Measurements from ENCODE around the gene TFCP2L1. TPM values are rescaled to one million over a fixed set of nuclear protein-coding genes. Genes with fewer than 3 reads are reported as not detected.

TFCP2L1 gene
- total RNA-seq, 1 experiment from 2014 or later = 4.3 TPM

- TF ChIP-seq ERG (CRISPR knock-in tag; IDR thresholded peaks at IDR 0.05) (no peak), ZNF281 (CRISPR knock-in tag; IDR thresholded peaks at IDR 0.05) (no peak), EMX1 (CRISPR knock-in tag; IDR thresholded peaks at IDR 0.05) (no peak)
Observed at GRCh38 chr2:121191191-121192170, 93.5 kb downstream of the TFCP2L1 start (continued).

GRCh38 chr2:121189661-121190381 lies 95.2 kb downstream of the TFCP2L1 start:
- ChIA-PET CTCF (no interaction called here), POLR2A (no interaction called here)
- ATAC-seq = no peak
- DNase-seq (ENCODE audit: low spot score) = no peak
- Mint-ChIP-seq H3K9me3 (no peaks in the 10 kb centered on the region), H3K4me3 (no peak overlapping the region), H3K27ac (no peak overlapping the region), H3K4me1 (peaks cover 4% of the 10 kb centered on the region), H3K27me3 (ENCODE audit: low read depth) (no peaks in the 10 kb centered on the region; the same call in 1 of the 2 replicates), H3K36me3 (no peaks in the 10 kb centered on the region)
- TF ChIP-seq KAT7 (CRISPR knock-in tag; IDR thresholded peaks at IDR 0.05; ENCODE audit: borderline replicate concordance) (no peak), PRDM15 (CRISPR knock-in tag; IDR thresholded peaks at IDR 0.05) (no peak), RORB (CRISPR knock-in tag; IDR thresholded peaks at IDR 0.05) (no peak)

- Mint-ChIP-seq H3K4me3 (no peak overlapping the region), H3K27ac (no peak overlapping the region), H3K27me3 (ENCODE audit: low read depth) (no peaks in the 10 kb centered on the region; the same call in 1 of the 2 replicates), H3K9me3 (no peaks in the 10 kb centered on the region), H3K4me1 (peaks cover 4% of the 10 kb centered on the region), H3K36me3 (no peaks in the 10 kb centered on the region)
- TF ChIP-seq TEAD4 (CRISPR knock-in tag; IDR thresholded peaks at IDR 0.05) (no peak), ZNF281 (CRISPR knock-in tag; IDR thresholded peaks at IDR 0.05) (no peak), ZNF416 (CRISPR knock-in tag; IDR thresholded peaks at IDR 0.05) (no peak), ZSCAN18 (CRISPR knock-in tag; IDR thresholded peaks at IDR 0.05) (no peak), TEAD1 (CRISPR knock-in tag; IDR thresholded peaks at IDR 0.05) (no peak), ESRRA (CRISPR knock-in tag; IDR thresholded peaks at IDR 0.05; ENCODE audit: borderline replicate concordance) (no peak), ZNF423 (CRISPR knock-in tag; IDR thresholded peaks at IDR 0.05) (no peak), ATF3 (CRISPR knock-in tag; conservative IDR thresholded peaks at IDR 0.05) (no peak), FOXP4 (CRISPR knock-in tag; IDR thresholded peaks at IDR 0.05) (no peak), ZNF671 (CRISPR knock-in tag; IDR thresholded peaks at IDR 0.05) (no peak), TCF7 (CRISPR knock-in tag; IDR thresholded peaks at IDR 0.05; ENCODE audit: low read depth) (no peak)
- ChIA-PET CTCF (no interaction called here), POLR2A (no interaction called here)
- DNase-seq (ENCODE audit: low spot score) (no peak), ATAC-seq (no peak)
Observed at GRCh38 chr2:121189011-121189410, 96.0 kb downstream of the TFCP2L1 start.
